KMS-11 (cell line): ENCODE results near the gene MACROD1.

ENCODE experiments used
- H2AFZ ChIP-seq: fragments of 200-600 bp; sonication (generic); 2 replicates; pipeline ENCODE4 v1.6.1; 2016; ENCODE audit warnings: antibody characterized with exemption, mixed run types, low read depth
- H3K27ac ChIP-seq: fragments of 200-600 bp; sonication (generic); 2 replicates; pipeline ENCODE4 v1.6.1; 2016; ENCODE audit warnings: mild to moderate bottlenecking, mixed run types
- H3K27me3 ChIP-seq: fragments of 200-600 bp; sonication (generic); 2 replicates; pipeline ENCODE4 v1.6.1; 2017; ENCODE audit warnings: mild to moderate bottlenecking, low read depth, mixed run types, moderate library complexity; ENCODE audit not compliant: insufficient read depth
- H3K36me3 ChIP-seq: fragments of 200-600 bp; sonication (generic); 2 replicates; pipeline ENCODE4 v1.6.1; 2017; ENCODE audit warnings: mild to moderate bottlenecking, mixed run types; ENCODE audit not compliant: insufficient read depth
- H3K4me1 ChIP-seq: fragments of 200-600 bp; sonication (generic); 2 replicates; pipeline ENCODE4 v1.6.1; 2016; ENCODE audit warnings: mild to moderate bottlenecking, low read depth, mixed run types; ENCODE audit not compliant: poor library complexity, severe bottlenecking
- H3K4me2 ChIP-seq: fragments of 200-600 bp; sonication (generic); 2 replicates; pipeline ENCODE4 v1.7.0; 2016; ENCODE audit warnings: mild to moderate bottlenecking, mixed run types
- H3K4me3 ChIP-seq: fragments of 200-600 bp; sonication (generic); IDR thresholded peaks from 2 replicates; pipeline ENCODE4 v1.6.1; 2017; ENCODE audit warnings: low read depth, low read length, mixed read lengths; ENCODE audit not compliant: insufficient read depth
- H3K79me2 ChIP-seq: fragments of 200-600 bp; sonication (generic); 2 replicates; pipeline ENCODE4 v1.6.1; 2016; ENCODE audit warnings: low read depth, mixed run types; ENCODE audit not compliant: insufficient read depth
- H3K9ac ChIP-seq: fragments of 200-600 bp; sonication (generic); 2 replicates; pipeline ENCODE4 v1.6.1; 2016; ENCODE audit warnings: mild to moderate bottlenecking, mixed run types
- H4K20me1 ChIP-seq: fragments of 200-600 bp; sonication (generic); 2 replicates; pipeline ENCODE4 v1.6.1; 2016; ENCODE audit warnings: mild to moderate bottlenecking, mixed run types; ENCODE audit not compliant: insufficient read depth
- TF ChIP-seq, protein P1 (sequence below): fragments of 200-600 bp; sonication (generic); conservative IDR thresholded peaks from 2 replicates; pipeline ENCODE4 v1.6.1; 2017; ENCODE audit warnings: low read depth, mild to moderate bottlenecking, antibody characterized with exemption, low read length, moderate library complexity, mixed read lengths

The MACROD1 gene

GRCh38 chr11:64065141-64065465, 100.8 kb downstream of the MACROD1 start:
- Histone ChIP-seq H3K36me3 (no peaks in the 10 kb centered on the region), H3K9ac (no peak overlapping the region), H3K4me3 (no peak overlapping the region), H3K27me3 (no peaks in the 10 kb centered on the region), H2AFZ (no peak overlapping the region), H3K27ac (no peak overlapping the region), H3K79me2 (no peaks in the 10 kb centered on the region), H3K4me2 (no peak overlapping the region), H3K4me1 (no peaks in the 10 kb centered on the region), H4K20me1 (no peaks in the 10 kb centered on the region)
- TF ChIP-seq, protein P1, sequence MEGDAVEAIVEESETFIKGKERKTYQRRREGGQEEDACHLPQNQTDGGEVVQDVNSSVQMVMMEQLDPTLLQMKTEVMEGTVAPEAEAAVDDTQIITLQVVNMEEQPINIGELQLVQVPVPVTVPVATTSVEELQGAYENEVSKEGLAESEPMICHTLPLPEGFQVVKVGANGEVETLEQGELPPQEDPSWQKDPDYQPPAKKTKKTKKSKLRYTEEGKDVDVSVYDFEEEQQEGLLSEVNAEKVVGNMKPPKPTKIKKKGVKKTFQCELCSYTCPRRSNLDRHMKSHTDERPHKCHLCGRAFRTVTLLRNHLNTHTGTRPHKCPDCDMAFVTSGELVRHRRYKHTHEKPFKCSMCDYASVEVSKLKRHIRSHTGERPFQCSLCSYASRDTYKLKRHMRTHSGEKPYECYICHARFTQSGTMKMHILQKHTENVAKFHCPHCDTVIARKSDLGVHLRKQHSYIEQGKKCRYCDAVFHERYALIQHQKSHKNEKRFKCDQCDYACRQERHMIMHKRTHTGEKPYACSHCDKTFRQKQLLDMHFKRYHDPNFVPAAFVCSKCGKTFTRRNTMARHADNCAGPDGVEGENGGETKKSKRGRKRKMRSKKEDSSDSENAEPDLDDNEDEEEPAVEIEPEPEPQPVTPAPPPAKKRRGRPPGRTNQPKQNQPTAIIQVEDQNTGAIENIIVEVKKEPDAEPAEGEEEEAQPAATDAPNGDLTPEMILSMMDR, result no peak

DNA sequence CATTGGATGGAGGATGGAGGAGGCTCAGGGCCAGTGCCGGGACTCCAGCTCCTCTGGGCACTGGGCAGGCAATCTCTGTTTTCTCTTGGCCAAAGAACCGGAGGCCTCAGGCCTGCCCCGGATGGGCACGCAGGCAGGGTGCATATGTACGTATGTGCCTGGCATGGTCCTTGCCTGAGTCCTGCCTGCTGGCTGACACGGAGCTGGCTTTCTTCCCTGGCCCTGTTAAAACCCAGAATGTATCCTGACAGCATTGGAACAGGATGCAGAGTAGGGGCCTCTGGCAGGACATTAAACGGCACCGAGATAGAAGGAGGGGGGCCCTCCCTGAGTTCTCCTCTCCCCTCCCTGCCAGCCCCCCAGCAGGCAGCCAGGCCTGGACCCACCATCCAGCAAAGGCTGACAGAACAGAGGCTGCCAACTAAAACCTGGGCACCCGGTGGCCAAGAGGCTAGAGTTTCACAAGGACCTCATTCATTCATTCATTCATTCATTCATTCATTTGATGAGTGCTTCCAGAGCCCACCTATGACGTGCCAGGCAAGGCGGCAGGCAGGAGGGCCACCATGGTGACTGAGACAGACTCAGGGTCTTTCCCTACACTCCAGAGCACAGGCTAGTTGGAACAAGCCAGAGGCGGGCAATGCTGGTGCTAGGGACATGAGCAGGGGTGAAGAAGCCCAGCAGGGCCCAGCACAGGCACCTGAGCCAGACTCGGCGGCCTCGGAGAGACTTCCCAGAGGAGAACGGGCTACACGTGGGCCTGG, 101.4 kb downstream of the MACROD1 start:
- H3K36me3 ChIP-seq, result no peaks in the 10 kb centered on the region
- no peak overlapping the region for H2AFZ ChIP-seq
- no peak overlapping the region for H3K27ac ChIP-seq
- no peak overlapping the region for H3K4me3 ChIP-seq
- H4K20me1 ChIP-seq, result no peaks in the 10 kb centered on the region
- TF ChIP-seq, protein P1, result no peak
- H3K79me2 ChIP-seq, result no peaks in the 10 kb centered on the region
- no peaks in the 10 kb centered on the region for H3K27me3 ChIP-seq
- H3K9ac ChIP-seq, result no peak overlapping the region
- no peaks in the 10 kb centered on the region for H3K4me1 ChIP-seq
- no peak overlapping the region for H3K4me2 ChIP-seq

- Histone ChIP-seq H3K4me2 (no peak overlapping the region), H3K27ac (no peak overlapping the region), H3K27me3 (no peaks in the 10 kb centered on the region), H3K4me1 (no peaks in the 10 kb centered on the region), H3K4me3 (no peak overlapping the region), H2AFZ (no peak overlapping the region), H3K9ac (no peak overlapping the region), H3K36me3 (no peaks in the 10 kb centered on the region), H4K20me1 (no peaks in the 10 kb centered on the region), H3K79me2 (no peaks in the 10 kb centered on the region)
- TF ChIP-seq, protein P1, result no peak
Observed at GRCh38 chr11:64063777-64064176, 102.1 kb downstream of the MACROD1 start.

GRCh38 chr11:64062185-64063039, 103.5 kb downstream of the MACROD1 start:
- Histone ChIP-seq H2AFZ (no peak overlapping the region), H3K27me3 (no peaks in the 10 kb centered on the region), H3K4me1 (no peaks in the 10 kb centered on the region), H4K20me1 (no peaks in the 10 kb centered on the region), H3K27ac (no peak overlapping the region), H3K4me2 (no peak overlapping the region), H3K9ac (no peak overlapping the region), H3K79me2 (no peaks in the 10 kb centered on the region), H3K4me3 (no peak overlapping the region), H3K36me3 (no peaks in the 10 kb centered on the region)
- TF ChIP-seq, protein P1, result no peak
